ENCODE measurements around the gene RAB13. TPM values are rescaled to one million over a fixed set of nuclear protein-coding genes. Genes with fewer than 3 reads are reported as not detected.

Gene RAB13
- total RNA-seq, 1 donor from 2014 or later, result 91.5 TPM

DNA sequence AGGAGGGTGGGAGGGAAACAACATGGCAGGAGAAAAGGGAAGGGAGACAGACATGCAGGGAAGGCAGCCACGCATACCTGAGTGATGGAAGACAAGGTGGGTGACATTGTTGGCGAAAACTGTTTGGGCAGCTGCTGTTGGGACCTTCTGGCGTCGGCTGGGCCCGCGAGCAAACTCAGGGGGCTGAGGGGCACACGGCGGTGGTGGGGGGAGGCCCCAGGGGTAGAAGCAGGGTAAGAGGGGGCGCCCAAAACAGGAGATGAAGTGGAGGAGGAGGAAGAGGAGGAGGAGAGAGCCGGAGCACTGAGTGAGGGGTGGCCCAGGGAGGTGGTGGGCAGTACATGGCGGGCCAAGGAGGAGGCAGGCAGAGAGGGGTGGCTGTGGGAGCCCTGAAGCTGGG, 35.0 kb downstream of the RAB13 start:
- no peak for DNase-seq (ENCODE audit: low read depth, low spot score)
- Mint-ChIP-seq H3K27me3 (ENCODE audit: low read depth) (no peaks in the 10 kb centered on the region), H3K36me3 (ENCODE audit: low read depth) (no peaks in the 10 kb centered on the region), H3K9me3 (no peaks in the 10 kb centered on the region), H3K27ac (ENCODE audit: unreplicated experiment) (no peak overlapping the region), H3K4me1 (peaks cover 3% of the 10 kb centered on the region), H3K4me3 (no peak overlapping the region)
- TF ChIP-seq, protein P1, sequence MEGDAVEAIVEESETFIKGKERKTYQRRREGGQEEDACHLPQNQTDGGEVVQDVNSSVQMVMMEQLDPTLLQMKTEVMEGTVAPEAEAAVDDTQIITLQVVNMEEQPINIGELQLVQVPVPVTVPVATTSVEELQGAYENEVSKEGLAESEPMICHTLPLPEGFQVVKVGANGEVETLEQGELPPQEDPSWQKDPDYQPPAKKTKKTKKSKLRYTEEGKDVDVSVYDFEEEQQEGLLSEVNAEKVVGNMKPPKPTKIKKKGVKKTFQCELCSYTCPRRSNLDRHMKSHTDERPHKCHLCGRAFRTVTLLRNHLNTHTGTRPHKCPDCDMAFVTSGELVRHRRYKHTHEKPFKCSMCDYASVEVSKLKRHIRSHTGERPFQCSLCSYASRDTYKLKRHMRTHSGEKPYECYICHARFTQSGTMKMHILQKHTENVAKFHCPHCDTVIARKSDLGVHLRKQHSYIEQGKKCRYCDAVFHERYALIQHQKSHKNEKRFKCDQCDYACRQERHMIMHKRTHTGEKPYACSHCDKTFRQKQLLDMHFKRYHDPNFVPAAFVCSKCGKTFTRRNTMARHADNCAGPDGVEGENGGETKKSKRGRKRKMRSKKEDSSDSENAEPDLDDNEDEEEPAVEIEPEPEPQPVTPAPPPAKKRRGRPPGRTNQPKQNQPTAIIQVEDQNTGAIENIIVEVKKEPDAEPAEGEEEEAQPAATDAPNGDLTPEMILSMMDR (conservative IDR thresholded peaks at IDR 0.05), result no peak

DNA sequence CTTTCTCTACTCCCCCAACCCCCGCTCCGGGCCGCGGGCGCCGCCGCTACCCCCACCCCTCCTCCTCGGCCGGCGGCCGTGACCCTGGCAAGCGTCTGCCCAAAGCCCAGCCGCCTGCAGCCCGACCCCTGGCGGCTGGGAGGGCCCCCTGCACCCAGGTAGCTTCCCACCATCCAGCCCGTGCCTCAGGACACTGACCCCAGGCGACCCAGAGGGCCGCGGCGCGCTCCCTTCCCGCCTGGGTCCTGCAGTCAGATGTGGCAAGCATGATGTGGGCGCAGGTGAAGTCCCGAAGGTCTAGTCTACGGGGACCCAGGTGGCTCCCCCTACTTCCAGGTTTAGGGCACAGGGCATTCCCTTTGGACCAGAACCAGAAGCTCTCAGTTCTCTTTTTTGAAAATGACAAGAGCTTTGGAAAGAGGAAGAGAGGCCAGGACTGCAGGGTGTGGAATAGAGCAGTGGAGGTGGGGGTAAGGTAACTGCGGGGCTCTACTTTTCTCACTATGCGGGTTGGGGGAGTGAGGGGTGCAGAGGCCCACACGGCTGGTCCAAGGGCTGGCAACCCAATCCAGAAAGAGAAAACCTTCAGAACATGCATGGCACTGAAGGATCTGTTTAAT, 39.4 kb downstream of the RAB13 start, which contains the start of gene DENND4B:
Gene DENND4B (minus strand): TSS at position 97 of the 620 bp plus-strand sequence. CDS start 2,344 bp downstream, outside the sequence.
- H3K27me3 Mint-ChIP-seq (ENCODE audit: low read depth), result no peaks in the 10 kb centered on the region
- TF ChIP-seq, protein P1 (conservative IDR thresholded peaks at IDR 0.05), result peak; percentile 92
- peaks cover 3% of the 10 kb centered on the region for H3K36me3 Mint-ChIP-seq (ENCODE audit: low read depth)
- no peaks in the 10 kb centered on the region for H3K9me3 Mint-ChIP-seq
- peak within 1 kb of the TSS; percentile 90 for H3K4me3 Mint-ChIP-seq
- peak; percentile 78 for DNase-seq (ENCODE audit: low read depth, low spot score)
- peak within 1 kb of the TSS; percentile 35 for H3K27ac Mint-ChIP-seq (ENCODE audit: unreplicated experiment)
- peaks cover 17% of the 10 kb centered on the region for H3K4me1 Mint-ChIP-seq

DNA sequence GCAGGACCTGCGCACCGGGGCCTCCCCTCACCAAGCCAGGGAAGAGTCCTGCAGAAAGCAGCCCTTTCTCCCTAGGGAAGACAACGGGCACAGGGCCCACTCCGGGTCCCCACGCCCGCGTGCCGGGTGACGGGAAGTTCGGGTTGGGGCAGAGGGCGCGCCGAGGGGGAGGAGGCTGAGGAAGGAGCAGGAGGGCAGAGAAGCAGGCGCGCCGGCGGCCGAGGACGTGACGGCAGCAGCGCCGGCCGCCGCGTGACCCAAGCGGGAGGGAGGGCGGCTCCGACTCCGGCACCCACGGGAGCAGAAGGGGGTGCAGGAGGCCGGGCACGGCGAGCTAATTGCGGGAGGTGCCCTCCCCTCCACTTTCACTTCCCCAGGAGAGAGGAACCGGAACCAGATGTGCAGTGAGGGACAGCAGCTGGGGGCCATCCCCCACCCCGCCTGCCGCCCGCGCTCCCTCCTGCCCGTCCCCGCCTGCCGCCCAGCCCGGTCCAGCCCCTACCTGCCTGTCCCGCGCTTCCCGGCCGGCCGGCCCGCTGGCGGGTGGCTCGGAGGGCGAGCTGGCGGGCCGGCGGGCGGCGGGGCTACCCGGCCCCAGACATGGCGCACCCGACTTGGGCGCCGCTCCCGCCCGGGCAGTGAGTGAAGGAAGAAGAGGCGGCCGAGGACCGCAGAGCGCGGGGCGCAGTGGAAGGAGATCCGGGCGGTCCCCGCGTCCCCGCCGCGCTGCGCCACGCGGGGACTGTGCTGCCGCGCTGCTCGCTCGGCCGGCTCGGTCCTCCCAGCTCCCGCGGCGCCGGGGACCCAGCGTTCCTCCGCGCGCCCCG, 40.1 kb downstream of the RAB13 start:
- peak; percentile 34 for DNase-seq (ENCODE audit: low read depth, low spot score)
- Mint-ChIP-seq H3K27me3 (ENCODE audit: low read depth) (no peaks in the 10 kb centered on the region), H3K9me3 (no peaks in the 10 kb centered on the region), H3K36me3 (ENCODE audit: low read depth) (peaks cover 3% of the 10 kb centered on the region), H3K4me3 (peak overlapping the region; percentile 90), H3K4me1 (peaks cover 17% of the 10 kb centered on the region), H3K27ac (ENCODE audit: unreplicated experiment) (no peak overlapping the region)
- TF ChIP-seq, protein P1 (conservative IDR thresholded peaks at IDR 0.05), result no peak

DNA sequence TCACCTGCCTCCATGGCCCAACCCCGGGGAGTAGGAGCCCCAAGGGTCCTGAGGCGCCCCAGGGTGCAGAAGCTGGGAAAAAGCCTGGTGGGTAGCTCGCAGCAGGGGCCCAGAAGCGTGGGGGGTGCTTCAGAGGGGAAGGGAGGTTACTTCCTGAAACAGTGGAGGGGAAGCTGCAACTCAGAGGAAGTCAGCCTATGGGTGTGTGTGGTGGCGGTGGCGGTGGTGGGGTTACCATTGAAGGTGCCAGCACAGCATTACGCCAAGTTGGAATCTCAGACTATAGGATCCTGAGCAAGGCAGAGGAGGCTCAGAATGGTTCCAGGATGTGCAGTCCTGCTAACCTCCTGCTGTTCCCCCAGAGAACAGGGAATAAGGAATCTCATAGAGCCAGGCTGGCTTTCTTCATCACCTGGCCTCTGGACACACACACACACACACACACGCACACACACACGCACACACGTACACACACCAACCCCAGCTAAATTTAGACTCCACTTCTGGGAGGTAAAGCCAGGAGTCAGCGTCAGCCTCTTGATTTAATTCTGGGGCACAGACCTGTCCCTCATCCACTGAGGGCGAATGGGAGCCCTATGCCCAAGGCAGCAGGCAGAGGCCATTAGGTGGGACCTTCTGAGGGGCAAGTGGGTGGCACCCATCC, 40.9 kb downstream of the RAB13 start:
- no peak for DNase-seq (ENCODE audit: low read depth, low spot score)

DNA sequence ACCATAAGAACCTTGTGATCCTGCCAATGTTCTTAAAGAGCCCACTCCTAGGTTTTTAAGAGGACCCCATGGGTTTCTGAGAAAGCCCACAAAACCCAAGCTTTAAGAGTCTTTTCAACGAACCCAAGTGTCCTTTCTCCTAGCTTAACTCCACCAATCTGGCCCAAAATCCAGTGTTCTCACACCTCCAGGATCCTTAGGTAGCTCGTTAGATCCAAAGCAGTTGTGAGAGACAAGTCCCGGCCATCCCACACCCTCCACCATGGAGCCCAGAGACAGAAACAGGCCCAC, 41.4 kb downstream of the RAB13 start:
- Mint-ChIP-seq H3K27me3 (ENCODE audit: low read depth) (no peaks in the 10 kb centered on the region), H3K36me3 (ENCODE audit: low read depth) (peaks cover 3% of the 10 kb centered on the region), H3K4me1 (peaks cover 17% of the 10 kb centered on the region), H3K9me3 (no peaks in the 10 kb centered on the region), H3K4me3 (peak overlapping the region; percentile 90), H3K27ac (ENCODE audit: unreplicated experiment) (no peak overlapping the region)
- TF ChIP-seq, protein P1 (conservative IDR thresholded peaks at IDR 0.05), result no peak
- DNase-seq (ENCODE audit: low read depth, low spot score), result no peak

More for the DNA sequence above, 40.9 kb downstream of the RAB13 start:
- TF ChIP-seq, protein P1 (conservative IDR thresholded peaks at IDR 0.05), result no peak
- H3K9me3 Mint-ChIP-seq, result no peaks in the 10 kb centered on the region
- peak overlapping the region; percentile 35 for H3K27ac Mint-ChIP-seq (ENCODE audit: unreplicated experiment)
- H3K36me3 Mint-ChIP-seq (ENCODE audit: low read depth), result peaks cover 3% of the 10 kb centered on the region
- peaks cover 17% of the 10 kb centered on the region for H3K4me1 Mint-ChIP-seq
- peak overlapping the region; percentile 90 for H3K4me3 Mint-ChIP-seq
- no peaks in the 10 kb centered on the region for H3K27me3 Mint-ChIP-seq (ENCODE audit: low read depth)

Data from neural crest cell (in vitro differentiated cells).